ENCODE measurements around the gene PPIAL4G.
"Not testable (repeated sequence)": the region's sequence is repeated elsewhere in the genome, so short reads cannot be mapped to it uniquely, and the experiment has no call there.

The PPIAL4G gene

GRCh38 chr1:148459694-148460093 is 23.4 kb downstream of the PPIAL4G start:
- not testable (repeated sequence) for H3K27me3 ChIP-seq (ENCODE audit: control insufficient read depth, insufficient read depth, low read length); H3K9ac ChIP-seq (ENCODE audit: low read length); H3K36me3 ChIP-seq (ENCODE audit: control insufficient read depth, insufficient read depth, low read length); H3K4me1 ChIP-seq (ENCODE audit: control insufficient read depth, insufficient read depth, low read length); H3K9me3 ChIP-seq (ENCODE audit: control insufficient read depth, low read length); H3K4me3 ChIP-seq (ENCODE audit: low read length)

GRCh38 chr1:148458901-148459581 is 24.1 kb downstream of the PPIAL4G start:
- H3K27me3 ChIP-seq (ENCODE audit: control insufficient read depth, insufficient read depth, low read length); H3K4me3 ChIP-seq (ENCODE audit: low read length); H3K4me1 ChIP-seq (ENCODE audit: control insufficient read depth, insufficient read depth, low read length); H3K36me3 ChIP-seq (ENCODE audit: control insufficient read depth, insufficient read depth, low read length); H3K9me3 ChIP-seq (ENCODE audit: control insufficient read depth, low read length): not testable (repeated sequence)
- peak overlapping the region; percentile 55 for H3K9ac ChIP-seq (ENCODE audit: low read length)

GRCh38 chr1:148458398-148458797 is 24.7 kb downstream of the PPIAL4G start:
- H3K27me3 ChIP-seq (ENCODE audit: control insufficient read depth, insufficient read depth, low read length); H3K4me1 ChIP-seq (ENCODE audit: control insufficient read depth, insufficient read depth, low read length); H3K36me3 ChIP-seq (ENCODE audit: control insufficient read depth, insufficient read depth, low read length); H3K9me3 ChIP-seq (ENCODE audit: control insufficient read depth, low read length); H3K4me3 ChIP-seq (ENCODE audit: low read length): not testable (repeated sequence)
- peak overlapping the region; percentile 50 for H3K9ac ChIP-seq (ENCODE audit: low read length)

GRCh38 chr1:148452845-148453244 is 30.3 kb downstream of the PPIAL4G start:
- not testable (repeated sequence) for H3K9ac ChIP-seq (ENCODE audit: low read length); H3K4me1 ChIP-seq (ENCODE audit: control insufficient read depth, insufficient read depth, low read length); H3K9me3 ChIP-seq (ENCODE audit: control insufficient read depth, low read length); H3K36me3 ChIP-seq (ENCODE audit: control insufficient read depth, insufficient read depth, low read length); H3K4me3 ChIP-seq (ENCODE audit: low read length); H3K27me3 ChIP-seq (ENCODE audit: control insufficient read depth, insufficient read depth, low read length)

GRCh38 chr1:148439654-148440325 is 43.3 kb downstream of the PPIAL4G start:
- H3K27me3 ChIP-seq (ENCODE audit: control insufficient read depth, insufficient read depth, low read length); H3K4me1 ChIP-seq (ENCODE audit: control insufficient read depth, insufficient read depth, low read length); H3K4me3 ChIP-seq (ENCODE audit: low read length); H3K9me3 ChIP-seq (ENCODE audit: control insufficient read depth, low read length); H3K9ac ChIP-seq (ENCODE audit: low read length); H3K36me3 ChIP-seq (ENCODE audit: control insufficient read depth, insufficient read depth, low read length): not testable (repeated sequence)

- Histone ChIP-seq H3K36me3 (ENCODE audit: control insufficient read depth, insufficient read depth, low read length) (no peaks in the 10 kb centered on the region), H3K9me3 (ENCODE audit: control insufficient read depth, low read length) (no peaks in the 10 kb centered on the region), H3K4me1 (ENCODE audit: control insufficient read depth, insufficient read depth, low read length) (no peaks in the 10 kb centered on the region), H3K9ac (ENCODE audit: low read length) (no peak overlapping the region), H3K27me3 (ENCODE audit: control insufficient read depth, insufficient read depth, low read length) (no peaks in the 10 kb centered on the region), H3K4me3 (ENCODE audit: low read length) (no peak overlapping the region)
Observed at GRCh38 chr1:148435406-148435805, 47.7 kb downstream of the PPIAL4G start.

- Histone ChIP-seq H3K4me3 (ENCODE audit: low read length) (no peak overlapping the region), H3K9ac (ENCODE audit: low read length) (no peak overlapping the region), H3K9me3 (ENCODE audit: control insufficient read depth, low read length) (no peaks in the 10 kb centered on the region), H3K36me3 (ENCODE audit: control insufficient read depth, insufficient read depth, low read length) (no peaks in the 10 kb centered on the region), H3K27me3 (ENCODE audit: control insufficient read depth, insufficient read depth, low read length) (no peaks in the 10 kb centered on the region), H3K4me1 (ENCODE audit: control insufficient read depth, insufficient read depth, low read length) (no peaks in the 10 kb centered on the region)
Observed at GRCh38 chr1:148434832-148435231, 48.3 kb downstream of the PPIAL4G start.

- not testable (repeated sequence) for H3K9ac ChIP-seq (ENCODE audit: low read length); H3K4me3 ChIP-seq (ENCODE audit: low read length); H3K4me1 ChIP-seq (ENCODE audit: control insufficient read depth, insufficient read depth, low read length); H3K9me3 ChIP-seq (ENCODE audit: control insufficient read depth, low read length); H3K27me3 ChIP-seq (ENCODE audit: control insufficient read depth, insufficient read depth, low read length); H3K36me3 ChIP-seq (ENCODE audit: control insufficient read depth, insufficient read depth, low read length)
Observed at GRCh38 chr1:148432916-148433317, 50.2 kb downstream of the PPIAL4G start.
